ENCODE measurements around the gene TGFB1.
A peak's percentile ranks its signal among the peaks of the same experiment; 100 is the strongest.

The TGFB1 gene

GRCh38 chr19:41341669-41342490, 11.8 kb downstream of the TGFB1 start:
- no peak for DNase-seq (ENCODE audit: low spot score)

- DNase-seq (ENCODE audit: low spot score), result no peak
Observed at GRCh38 chr19:41339936-41340335, 13.8 kb downstream of the TGFB1 start.

GRCh38 chr19:41335467-41335866, 18.3 kb downstream of the TGFB1 start:
- no peak for DNase-seq (ENCODE audit: low spot score)

- no peak for DNase-seq (ENCODE audit: low spot score)
Observed at GRCh38 chr19:41334793-41335192, 18.9 kb downstream of the TGFB1 start.

GRCh38 chr19:41332468-41332867, 21.3 kb downstream of the TGFB1 start:
- no peak for DNase-seq (ENCODE audit: low spot score)

- DNase-seq (ENCODE audit: low spot score), result peak; percentile 44
Observed at GRCh38 chr19:41332000-41332399, 21.7 kb downstream of the TGFB1 start.

- DNase-seq (ENCODE audit: low spot score), result peak; percentile 29
Observed at GRCh38 chr19:41330946-41331678, 22.6 kb downstream of the TGFB1 start.

- DNase-seq (ENCODE audit: low spot score), result no peak
Observed at GRCh38 chr19:41330481-41330880, 23.2 kb downstream of the TGFB1 start.

- DNase-seq (ENCODE audit: low spot score), result no peak
Observed at GRCh38 chr19:41328842-41329225, 24.9 kb downstream of the TGFB1 start.

- DNase-seq (ENCODE audit: low spot score), result no peak
Observed at GRCh38 chr19:41328157-41328841, 25.4 kb downstream of the TGFB1 start.

GRCh38 chr19:41327576-41328156, 26.1 kb downstream of the TGFB1 start:
- DNase-seq (ENCODE audit: low spot score), result no peak

- DNase-seq (ENCODE audit: low spot score), result no peak
Observed at GRCh38 chr19:41327076-41327575, 26.6 kb downstream of the TGFB1 start.

- no peak for DNase-seq (ENCODE audit: low spot score)
Observed at GRCh38 chr19:41325947-41326706, 27.6 kb downstream of the TGFB1 start.

- no peak for DNase-seq (ENCODE audit: low spot score)
Observed at GRCh38 chr19:41325640-41325946, 28.1 kb downstream of the TGFB1 start.

- no peak for DNase-seq (ENCODE audit: low spot score)
Observed at GRCh38 chr19:41324921-41325639, 28.6 kb downstream of the TGFB1 start.

- no peak for DNase-seq (ENCODE audit: low spot score)
Observed at GRCh38 chr19:41324231-41324702, 29.5 kb downstream of the TGFB1 start.

GRCh38 chr19:41323430-41324125, 30.1 kb downstream of the TGFB1 start:
- no peak for DNase-seq (ENCODE audit: low spot score)

- no peak for DNase-seq (ENCODE audit: low spot score)
Observed at GRCh38 chr19:41323023-41323422, 30.7 kb downstream of the TGFB1 start.

GRCh38 chr19:41322451-41322850, 31.3 kb downstream of the TGFB1 start:
- DNase-seq (ENCODE audit: low spot score), result no peak

- DNase-seq (ENCODE audit: low spot score), result peak; percentile 50
Observed at GRCh38 chr19:41321600-41322270, 32.0 kb downstream of the TGFB1 start.
